H9 (cell line): ENCODE measurements around the gene VAV1. TPM values are rescaled to one million over a fixed set of nuclear protein-coding genes. Genes with fewer than 3 reads are reported as not detected.

ENCODE experiments used
- DNase-seq: peaks from one replicate; pipeline ENCODE4 v3.0.0-alpha.2; 2017
- H2AFZ ChIP-seq: one replicate; pipeline ENCODE4 v1.6.1; 2013; ENCODE audit warnings: mild to moderate bottlenecking, low read length, control low read depth, moderate library complexity
- H2AK5ac ChIP-seq: 2 replicates; pipeline ENCODE4 v1.6.1; 2013; ENCODE audit warnings: low read length, control low read depth, mixed read lengths; ENCODE audit not compliant: insufficient read length
- H2BK120ac ChIP-seq: one replicate; pipeline ENCODE4 v1.6.1; 2013; ENCODE audit warnings: low read depth, mild to moderate bottlenecking, low read length, control low read depth, inconsistent platforms; ENCODE audit not compliant: poor library complexity, severe bottlenecking
- H2BK12ac ChIP-seq: 2 replicates; pipeline ENCODE4 v1.6.1; 2013; ENCODE audit warnings: low read length, control low read depth, mixed read lengths, low read depth; ENCODE audit not compliant: insufficient read length
- H2BK15ac ChIP-seq: 2 replicates; pipeline ENCODE4 v1.6.1; 2013; ENCODE audit warnings: low read depth, low read length, control low read depth
- H2BK20ac ChIP-seq: one replicate; pipeline ENCODE4 v1.6.1; 2013; ENCODE audit warnings: low read depth, mild to moderate bottlenecking, low read length, control low read depth, inconsistent platforms; ENCODE audit not compliant: poor library complexity, severe bottlenecking
- H2BK5ac ChIP-seq: 2 replicates; pipeline ENCODE4 v1.6.1; 2013; ENCODE audit warnings: low read length, control low read depth, mixed read lengths; ENCODE audit not compliant: insufficient read length
- H3K14ac ChIP-seq: 2 replicates; pipeline ENCODE4 v1.6.1; 2013; ENCODE audit warnings: low read length, control low read depth; ENCODE audit not compliant: insufficient read depth
- H3K18ac ChIP-seq: 2 replicates; pipeline ENCODE4 v1.6.1; 2013; ENCODE audit warnings: low read depth, mild to moderate bottlenecking, mixed read lengths, low read length, control low read depth; ENCODE audit not compliant: insufficient read length
- H3K23ac ChIP-seq: 2 replicates; pipeline ENCODE4 v1.6.1; 2013; ENCODE audit warnings: low read length, control low read depth, mixed read lengths, low read depth; ENCODE audit not compliant: insufficient read length
- H3K23me2 ChIP-seq: 2 replicates; pipeline ENCODE4 v1.6.1; 2013; ENCODE audit warnings: low read depth, mild to moderate bottlenecking, mixed read lengths, low read length, control low read depth; ENCODE audit not compliant: insufficient read length, poor library complexity, severe bottlenecking
- H3K27ac ChIP-seq: 2 replicates; pipeline ENCODE4 v1.5.1; 2013; ENCODE audit warnings: low read length, control low read depth, mixed read lengths, low read depth; ENCODE audit not compliant: insufficient read length
- H3K27me3 ChIP-seq: 2 replicates; pipeline ENCODE4 v1.6.1; 2013; ENCODE audit warnings: low read length, control low read depth, inconsistent platforms; ENCODE audit not compliant: insufficient read depth
- H3K4ac ChIP-seq: 2 replicates; pipeline ENCODE4 v1.6.1; 2013; ENCODE audit warnings: low read depth, mild to moderate bottlenecking, control low read depth, inconsistent platforms, low read length, moderate library complexity
- H3K4me1 ChIP-seq: 2 replicates; pipeline ENCODE4 v1.6.1; 2013; ENCODE audit warnings: low read length, control low read depth, inconsistent platforms; ENCODE audit not compliant: insufficient read depth
- H3K4me2 ChIP-seq: 2 replicates; pipeline ENCODE4 v1.6.1; 2013; ENCODE audit warnings: low read length, control low read depth, mixed read lengths; ENCODE audit not compliant: insufficient read length, insufficient read depth
- H3K56ac ChIP-seq: 2 replicates; pipeline ENCODE4 v1.6.1; 2013; ENCODE audit warnings: low read depth, mild to moderate bottlenecking, mixed read lengths, low read length, control low read depth; ENCODE audit not compliant: insufficient read length
- H3K79me1 ChIP-seq: 2 replicates; pipeline ENCODE4 v1.6.1; 2013; ENCODE audit warnings: low read depth, mild to moderate bottlenecking, moderate library complexity, low read length, control low read depth, inconsistent platforms; ENCODE audit not compliant: insufficient read depth, poor library complexity, severe bottlenecking
- H3K79me2 ChIP-seq: 2 replicates; pipeline ENCODE4 v1.6.1; 2013; ENCODE audit warnings: low read length, control low read depth, inconsistent platforms; ENCODE audit not compliant: insufficient read depth
- H3K9ac ChIP-seq: 2 replicates; pipeline ENCODE4 v1.6.1; 2013; ENCODE audit warnings: low read length, control low read depth, mixed read lengths; ENCODE audit not compliant: insufficient read length; ENCODE audit errors: extremely low read depth
- H3K9me3 ChIP-seq: one replicate; pipeline ENCODE4 v1.6.1; 2013; ENCODE audit warnings: low read depth, low read length, inconsistent platforms; ENCODE audit not compliant: control insufficient read depth
- H3T11ph ChIP-seq: one replicate; pipeline ENCODE4 v1.6.1; 2013; ENCODE audit warnings: mild to moderate bottlenecking, low read length, control low read depth, inconsistent platforms
- H4K20me1 ChIP-seq: one replicate; pipeline ENCODE4 v1.6.1; 2013; ENCODE audit not compliant: control insufficient read depth, insufficient read length, insufficient read depth
- H4K5ac ChIP-seq: 2 replicates; pipeline ENCODE4 v1.6.1; 2013; ENCODE audit warnings: low read depth, mild to moderate bottlenecking, mixed read lengths, low read length, control low read depth; ENCODE audit not compliant: insufficient read length
- H4K8ac ChIP-seq: replicated peaks from 2 replicates; pipeline ENCODE4 v1.6.1; 2013; ENCODE audit warnings: low read length, control low read depth, mixed read lengths, low read depth; ENCODE audit not compliant: insufficient read length
- H4K91ac ChIP-seq: 2 replicates; pipeline ENCODE4 v1.6.1; 2013; ENCODE audit warnings: low read depth, mild to moderate bottlenecking, moderate library complexity, mixed read lengths, low read length, control low read depth; ENCODE audit not compliant: insufficient read length
- H3K27ac Mint-ChIP-seq, 3 experiments: 2 replicates in 2 of 3; 3 replicates in 1 of 3; pipeline ENCODE4 v1.8.0; 2020 to 2021; ENCODE audit warnings: mixed read lengths in 3 of 3, mild to moderate bottlenecking in 1 of 3, moderate library complexity in 1 of 3
- H3K27me3 Mint-ChIP-seq: 2 replicates; pipeline ENCODE4 v1.8.0; 2021; ENCODE audit warnings: low read depth, mild to moderate bottlenecking, moderate library complexity, mixed read lengths
- H3K36me3 Mint-ChIP-seq, 3 experiments: 2 replicates in 2 of 3; 3 replicates in 1 of 3; pipeline ENCODE4 v1.8.0; 2020 to 2021; ENCODE audit warnings: low read depth in 3 of 3, mixed read lengths in 3 of 3; ENCODE audit not compliant: insufficient read depth in 1 of 3
- H3K4me1 Mint-ChIP-seq, 2 experiments: 2 replicates each; pipeline ENCODE4 v1.8.0; 2020; ENCODE audit warnings: mixed read lengths in 2 of 2
- H3K4me3 Mint-ChIP-seq, 2 experiments: 2 replicates in 1 of 2; 3 replicates in 1 of 2; pipeline ENCODE4 v1.8.0; 2020 to 2021; ENCODE audit warnings: mild to moderate bottlenecking in 2 of 2, mixed read lengths in 2 of 2, moderate library complexity in 1 of 2
- H3K9me3 Mint-ChIP-seq, 2 experiments: 2 replicates in 1 of 2; 3 replicates in 1 of 2; pipeline ENCODE4 v1.8.0; 2020; ENCODE audit warnings: mild to moderate bottlenecking in 2 of 2, mixed read lengths in 2 of 2, moderate library complexity in 1 of 2
- CTCF ChIP-seq: fragments of 200-600 bp; sonication (generic); conservative IDR thresholded peaks from 3 replicates; pipeline ENCODE4 v1.8.0; 2021; ENCODE audit warnings: antibody characterized with exemption, mild to moderate bottlenecking
- WGBS: extraction: QIAGEN DNeasy Blood & Tissue Kit; methylation state at CpG from one replicate; pipeline ENCODE4 v1.1.7; 2013; ENCODE audit warnings: missing lambda C conversion rate, low lambda C conversion rate, mixed read lengths; ENCODE audit not compliant: insufficient read length; ENCODE audit errors: extremely low coverage; 5-methylcytosine and 5-hydroxymethylcytosine counted together
- total RNA-seq: library from RNA; stranded (reverse); gene quantifications from 2 replicates; pipeline ENCODE4 v1.2.1, GENCODE V29; 2021

The VAV1 gene
- total RNA-seq, 1 experiment from 2014 or later, result 0.90 TPM

GRCh38 chr19:6828306-6828697, 55.8 kb downstream of the VAV1 start:
- H3K4ac ChIP-seq, result no peak overlapping the region
- H2BK120ac ChIP-seq, result no peak overlapping the region
- H2AK5ac ChIP-seq, result no peak overlapping the region
- H3K27ac Mint-ChIP-seq, result no peak overlapping the region
- H3K18ac ChIP-seq, result no peak overlapping the region
- no peak overlapping the region for H3K14ac ChIP-seq
- H3K9me3 Mint-ChIP-seq, result peaks cover 9 to 85% of the 10 kb centered on the region in 2 experiments
- H2BK5ac ChIP-seq, result no peak overlapping the region
- H3K27me3 ChIP-seq, result no peaks in the 10 kb centered on the region
- H4K8ac ChIP-seq, result no peak overlapping the region
- no peak overlapping the region for H3K27ac ChIP-seq
- H3K23me2 ChIP-seq, result no peaks in the 10 kb centered on the region
- peaks cover 13% of the 10 kb centered on the region for H3K27me3 Mint-ChIP-seq
- no peak overlapping the region for H2BK20ac ChIP-seq
- no peak overlapping the region for H3K4me3 Mint-ChIP-seq
- H3K36me3 Mint-ChIP-seq, result peaks cover 0 to 2% (median 0%) of the 10 kb centered on the region in 3 experiments; a peak in 1 of 7 replicates
- H4K91ac ChIP-seq, result no peak overlapping the region
- no peak overlapping the region for H3K9ac ChIP-seq
- no peaks in the 10 kb centered on the region for H3K79me2 ChIP-seq
- H3T11ph ChIP-seq, result no peak overlapping the region
- TF ChIP-seq CTCF, result no peak
- H4K20me1 ChIP-seq, result no peaks in the 10 kb centered on the region
- H3K79me1 ChIP-seq, result no peaks in the 10 kb centered on the region
- no peak overlapping the region for H3K56ac ChIP-seq
- no peak overlapping the region for H2BK15ac ChIP-seq
- no peak overlapping the region for H3K23ac ChIP-seq
- peaks cover 0 to 4% of the 10 kb centered on the region in 2 experiments; a peak in 1 of 4 replicates for H3K4me1 Mint-ChIP-seq
- no CpG with 5 or more reads among the region's 14 CpGs for WGBS
- peak overlapping the region; percentile 26 for H3K4me2 ChIP-seq
- no peak overlapping the region for H4K5ac ChIP-seq
- no peak overlapping the region for H2BK12ac ChIP-seq
- H2AFZ ChIP-seq, result no peak overlapping the region
- peak; percentile 86 for DNase-seq
- no peaks in the 10 kb centered on the region for H3K9me3 ChIP-seq
- no peaks in the 10 kb centered on the region; the same call in 1 of the 2 replicates for H3K4me1 ChIP-seq
